NCI-H748 treated with DMSO at 0.1 percent for 48 hours (cell line): Measurements from ENCODE around the gene SNAP23.
"Not testable (repeated sequence)": the region's sequence is repeated elsewhere in the genome, so short reads cannot be mapped to it uniquely, and the experiment has no call there.

Source experiments
- DNase-seq: peaks from one replicate; lab custom pipeline; 2025; lab: John Stamatoyannopoulos, UW

The SNAP23 gene

DNA sequence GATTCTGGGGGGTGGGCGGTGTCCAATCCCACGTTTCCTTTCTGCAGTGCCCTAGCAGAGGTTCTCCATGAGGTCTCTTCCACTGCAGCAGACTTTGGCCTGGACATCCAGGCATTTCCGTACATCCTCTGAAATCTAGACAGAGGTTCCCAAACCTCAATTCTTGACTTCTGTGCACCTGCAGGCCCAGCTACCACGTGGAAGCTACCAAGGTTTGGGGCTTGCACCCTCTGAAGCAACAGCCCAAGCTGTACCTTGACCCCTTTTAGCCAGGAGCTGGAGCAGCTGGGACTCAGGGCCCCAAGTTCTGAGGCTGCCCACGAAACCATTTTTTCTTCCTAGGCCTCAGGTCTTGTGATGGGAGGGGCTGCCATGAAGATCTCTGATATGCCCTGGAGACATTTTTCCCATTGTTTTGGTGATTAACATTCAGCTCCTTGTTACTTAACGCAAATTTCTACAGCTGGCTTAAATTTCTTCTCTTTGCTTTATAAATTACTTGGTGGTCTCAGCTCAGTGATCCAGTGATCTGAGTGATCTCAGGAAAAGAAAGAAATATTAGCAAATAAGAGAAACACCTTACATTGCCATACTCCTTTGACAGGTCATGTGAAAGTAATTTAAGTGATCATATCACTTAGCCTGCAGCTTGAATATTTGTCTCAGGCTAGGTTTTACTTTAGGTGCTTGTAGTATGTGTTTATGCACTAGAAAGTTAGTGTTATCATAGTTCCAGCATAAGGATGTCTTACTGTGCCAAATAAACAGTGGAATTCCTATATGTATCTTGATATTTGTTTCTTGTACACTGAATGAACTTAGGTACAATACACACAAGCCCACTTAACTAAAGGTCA, 3.0 kb downstream of the SNAP23 start:
- DNase-seq = no peak

- DNase-seq = no peak
These were observed 4.6 kb downstream of the SNAP23 start for GRCh38 chr15:42499858-42500609.

GRCh38 chr15:42502477-42502876, 7.0 kb downstream of the SNAP23 start:
- no peak for DNase-seq

- no peak for DNase-seq
These were observed 8.4 kb downstream of the SNAP23 start for GRCh38 chr15:42503825-42504224.

DNA sequence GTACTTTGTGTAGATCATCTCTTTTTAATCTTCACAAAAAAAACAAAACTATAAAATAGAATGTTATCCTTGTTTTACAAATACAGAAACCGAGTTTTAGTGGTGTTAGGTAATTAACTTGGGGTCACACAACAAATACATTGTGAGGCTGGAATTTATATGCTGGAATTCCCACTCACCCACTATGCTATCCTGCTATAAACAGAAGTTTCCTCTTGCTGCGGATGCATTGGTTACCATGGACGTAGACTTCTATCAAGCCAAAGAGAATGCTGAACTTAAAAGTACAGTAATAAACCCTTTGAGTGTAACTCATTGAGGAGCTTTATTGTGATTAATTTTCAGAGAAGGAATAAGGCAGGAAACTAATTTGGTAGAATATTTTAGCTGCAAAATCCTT, 9.2 kb downstream of the SNAP23 start:
- DNase-seq = no peak

GRCh38 chr15:42507514-42507913, 12.1 kb downstream of the SNAP23 start:
- no peak for DNase-seq

DNA sequence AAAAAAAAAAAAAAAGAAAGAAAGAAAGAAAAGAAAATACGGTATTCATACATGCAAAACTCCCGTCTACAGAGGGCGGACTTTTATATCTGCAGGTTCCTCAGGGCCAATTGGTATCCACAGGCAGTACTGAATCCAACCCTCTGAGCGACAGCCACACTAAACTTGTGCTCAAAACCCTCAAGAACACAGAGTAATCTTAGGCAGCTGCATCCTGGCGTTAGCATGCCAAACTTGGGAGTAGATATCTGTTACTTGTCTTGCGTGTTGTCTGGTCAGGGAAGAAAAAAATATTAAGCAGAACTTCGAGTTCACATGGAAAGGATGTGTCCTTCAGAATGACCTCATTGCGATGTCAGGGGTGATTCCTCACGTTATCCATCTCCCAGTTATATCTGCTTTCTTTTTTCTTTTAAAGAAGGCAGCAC, 12.8 kb downstream of the SNAP23 start:
- DNase-seq = no peak

GRCh38 chr15:42510258-42511006, 15.0 kb downstream of the SNAP23 start:
- no peak for DNase-seq

- DNase-seq = no peak
These were observed 15.6 kb downstream of the SNAP23 start for GRCh38 chr15:42511007-42511391.

GRCh38 chr15:42523331-42523730, 27.9 kb downstream of the SNAP23 start:
- DNase-seq = no peak

DNA sequence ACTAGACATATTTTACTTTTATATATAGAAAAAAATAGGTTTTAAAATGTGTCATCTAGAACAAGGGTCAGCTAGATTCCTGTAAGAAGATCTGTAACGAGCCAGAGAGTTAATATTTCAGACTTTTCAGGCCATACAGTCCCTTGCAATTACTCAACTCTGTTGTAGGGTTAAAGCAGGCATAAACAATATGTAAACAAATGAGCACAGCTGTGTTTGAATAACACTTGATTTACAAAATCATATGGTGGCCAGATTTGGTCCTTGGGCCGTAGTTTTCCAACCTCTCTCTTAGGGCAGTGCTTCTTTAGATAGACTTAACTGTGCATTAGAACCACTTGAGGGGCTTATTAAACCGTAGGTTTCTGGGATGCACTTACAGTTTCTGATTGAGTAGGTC, 33.5 kb downstream of the SNAP23 start:
- DNase-seq = no peak

DNA sequence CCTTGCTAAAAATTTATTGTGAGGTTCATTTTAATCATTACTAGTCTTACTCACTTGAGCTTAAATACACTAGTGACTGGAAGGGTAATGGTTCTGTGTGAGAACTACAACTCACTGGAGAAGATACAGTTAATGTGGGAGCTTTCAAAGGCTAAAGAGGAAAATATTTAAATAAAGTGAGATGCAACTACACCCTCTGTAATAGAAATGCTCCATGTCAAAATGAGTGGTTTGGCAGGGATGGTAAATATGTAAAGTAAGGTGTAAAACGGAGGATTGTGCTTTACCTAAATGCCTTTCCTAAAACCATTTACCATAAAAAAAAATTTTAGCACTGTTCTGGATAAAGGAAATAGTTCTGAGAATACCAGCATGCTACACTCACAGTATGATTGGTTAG, 37.8 kb downstream of the SNAP23 start:
- DNase-seq = no peak

DNA sequence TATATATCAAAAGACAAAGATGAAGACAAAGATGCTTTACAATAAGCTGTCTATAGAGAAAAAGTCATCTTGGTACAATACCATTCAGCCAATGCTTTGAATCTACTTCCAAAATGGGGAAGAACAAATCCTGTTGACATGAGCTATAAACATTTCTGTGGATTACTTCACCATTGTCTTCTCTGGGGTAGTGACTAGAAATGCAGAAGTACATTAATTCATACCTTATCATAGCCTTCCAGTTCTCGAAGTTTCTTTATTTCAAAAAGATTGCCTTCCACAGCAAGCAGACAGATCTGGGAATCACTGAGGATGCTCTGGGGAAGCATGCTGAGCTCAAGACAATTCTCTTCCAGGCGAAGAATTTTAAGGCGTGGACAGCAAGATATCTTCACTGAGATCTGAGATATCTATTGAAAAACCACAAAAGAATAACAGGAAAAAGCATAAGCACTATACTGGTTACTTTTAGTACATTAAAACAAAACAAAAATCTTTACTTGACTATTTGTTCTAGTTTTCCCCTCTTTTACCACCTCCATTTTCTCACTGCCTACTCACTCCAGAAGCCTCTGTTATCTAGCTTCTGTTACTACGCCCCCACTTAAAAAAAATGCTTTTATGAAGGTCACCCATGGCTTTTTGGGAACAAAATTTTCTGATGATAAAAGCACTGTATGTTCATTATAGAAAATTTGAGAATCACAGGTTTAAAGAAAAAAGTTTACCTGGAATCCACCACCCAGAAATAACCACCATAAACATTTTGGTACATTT, 49.6 kb downstream of the SNAP23 start:
- no peak for DNase-seq

DNA sequence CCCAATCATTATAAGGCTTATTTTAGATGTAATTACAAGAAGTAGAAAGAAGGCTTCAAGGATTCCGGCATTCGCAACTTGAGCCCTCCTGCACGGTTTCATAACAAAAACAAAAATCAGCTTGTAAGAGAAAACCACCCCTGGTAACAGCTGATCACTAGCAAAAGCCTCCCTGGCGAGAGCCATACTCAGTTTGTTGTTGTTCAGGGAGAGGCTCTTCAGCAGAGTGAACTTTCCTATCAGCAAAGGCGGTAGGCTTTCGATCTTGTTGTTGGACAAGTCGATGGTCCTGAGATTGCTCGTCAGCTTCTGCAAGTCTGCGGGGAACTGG, 52.4 kb downstream of the SNAP23 start:
- DNase-seq = no peak

- DNase-seq = peak; percentile 50
These were observed 53.0 kb downstream of the SNAP23 start, which contains the start of the genes HAUS2 and LRRC57 for GRCh38 chr15:42548249-42549031. Gene HAUS2, plus strand, starts transcription at chr15:42548838. Its CDS starts 35 bp downstream, at chr15:42548873. Gene LRRC57, minus strand, starts transcription at chr15:42548793. Its CDS starts 359 bp downstream, at chr15:42548434.

DNA sequence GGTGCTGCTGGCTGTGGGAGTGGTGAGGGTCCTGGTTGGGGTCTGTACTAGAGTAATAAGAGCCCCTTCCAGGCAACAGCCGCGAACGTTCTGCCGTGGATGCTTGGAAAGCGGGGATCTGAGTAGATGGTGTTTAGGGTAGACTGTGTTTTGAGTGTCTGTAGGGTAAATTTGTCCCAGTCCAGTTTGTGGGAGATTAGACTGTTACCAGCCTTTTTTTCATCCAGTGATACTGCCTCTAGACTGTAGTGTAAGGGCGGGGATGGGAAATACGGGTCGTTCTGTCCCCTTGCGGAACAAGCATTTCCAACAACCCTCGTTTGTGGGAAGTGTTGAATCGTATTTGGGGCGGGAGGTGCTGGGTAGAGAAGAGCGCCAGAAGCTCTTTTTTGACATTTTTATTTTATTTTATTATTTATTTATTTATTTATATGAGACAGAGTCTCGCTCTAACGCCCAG, 53.6 kb downstream of the SNAP23 start:
- DNase-seq = peak; percentile 6

- DNase-seq = no peak
These were observed 54.4 kb downstream of the SNAP23 start for GRCh38 chr15:42549741-42550392.

- no peak for DNase-seq
These were observed 58.1 kb downstream of the SNAP23 start for GRCh38 chr15:42553554-42553953.

GRCh38 chr15:42556550-42557207, 61.2 kb downstream of the SNAP23 start:
- DNase-seq = not testable (repeated sequence)

DNA sequence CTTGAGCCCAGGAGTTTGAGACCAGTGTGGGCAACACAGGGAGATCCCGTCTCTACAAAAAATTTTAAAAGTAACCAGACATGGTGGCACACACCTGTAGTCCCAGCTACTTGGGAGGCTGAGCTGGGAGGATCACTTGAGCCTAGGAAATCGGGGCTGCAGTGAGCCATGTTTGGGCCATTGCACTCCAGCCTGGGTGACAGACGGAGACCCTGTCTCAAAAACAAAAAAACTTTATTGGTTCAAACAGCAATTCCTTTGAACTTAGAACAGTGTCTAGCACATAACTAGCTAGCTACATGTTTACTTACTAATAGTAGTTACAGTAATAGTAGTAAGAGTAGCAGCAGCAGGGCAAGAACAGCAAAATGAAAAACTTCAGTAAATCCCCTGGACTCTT, 63.3 kb downstream of the SNAP23 start:
- no peak for DNase-seq
